H1 (cell line): ENCODE results near the gene NID1. TPM values are rescaled to one million over a fixed set of nuclear protein-coding genes. Genes with fewer than 3 reads are reported as not detected.
"Not testable (repeated sequence)": the region's sequence is repeated elsewhere in the genome, so short reads cannot be mapped to it uniquely, and the experiment has no call there.

Experiments
- CTCF ChIA-PET: fragments of 300-600 bp; sonication (Branson Sonifier 250); formaldehyde crosslinking; loops from one replicate; lab custom pipeline; 2021; ENCODE audit not compliant: partially characterized antibody; lab: Charles Lee
- POLR2A ChIA-PET: fragments of 300-600 bp; sonication (Branson Sonifier 250); formaldehyde crosslinking; loops from one replicate; lab custom pipeline; 2021; ENCODE audit warnings: inconsistent platforms; ENCODE audit not compliant: partially characterized antibody; lab: Charles Lee
- DNase-seq, 2 experiments: peaks; one replicate each; pipeline versions ENCODE4 v3.0.0 to v3.0.0-alpha.2; 2010 to 2022; ENCODE audit warnings: low spot score in 2 of 2, low read depth in 1 of 2, mixed read lengths in 1 of 2
- FAIRE-seq: peaks from 2 replicates; lab custom pipeline; 2011; peaks lifted over from hg19 to GRCh38; lab: Jason Lieb, UNC
- H2AFZ ChIP-seq: 2 replicates; pipeline ENCODE4 v1.8.1; 2012; ENCODE audit warnings: low read length, inconsistent platforms
- H2AK5ac ChIP-seq: 2 replicates; pipeline ENCODE4 v1.6.1; 2013; ENCODE audit warnings: low read depth, low read length
- H2BK120ac ChIP-seq: replicated peaks from 2 replicates; pipeline ENCODE3; 2013; ENCODE audit warnings: low read depth, low read length, inconsistent platforms
- H2BK12ac ChIP-seq: 2 replicates; pipeline ENCODE4 v1.6.1; 2013; ENCODE audit warnings: low read depth, low read length
- H2BK15ac ChIP-seq: 2 replicates; pipeline ENCODE4 v1.6.1; 2013; ENCODE audit warnings: low read length
- H2BK20ac ChIP-seq: 2 replicates; pipeline ENCODE4 v1.6.1; 2013; ENCODE audit warnings: low read length
- H2BK5ac ChIP-seq: 2 replicates; pipeline ENCODE4 v1.6.1; 2013; ENCODE audit warnings: low read depth, low read length
- H3K14ac ChIP-seq: 2 replicates; pipeline ENCODE4 v1.6.1; 2013; ENCODE audit warnings: inconsistent platforms; ENCODE audit not compliant: insufficient read length
- H3K18ac ChIP-seq: 2 replicates; pipeline ENCODE4 v1.6.1; 2013; ENCODE audit warnings: low read length; ENCODE audit errors: extremely low read depth
- H3K23ac ChIP-seq: 2 replicates; pipeline ENCODE4 v1.6.1; 2013; ENCODE audit warnings: inconsistent platforms; ENCODE audit not compliant: insufficient read length
- H3K23me2 ChIP-seq: 2 replicates; pipeline ENCODE4 v1.6.1; 2013; ENCODE audit warnings: low read depth, low read length
- H3K27ac ChIP-seq: 2 replicates; pipeline ENCODE4 v1.6.1; 2011; ENCODE audit warnings: low read depth, low read length, inconsistent platforms
- H3K27me3 ChIP-seq, 4 experiments: replicated peaks in 1 of 4; 1 replicate in 1 of 4; 2 replicates in 3 of 4; pipeline versions ENCODE4 v1.6.1 to v1.8.1; 2011 to 2013; ENCODE audit warnings: low read length in 3 of 4, mild to moderate bottlenecking in 3 of 4, inconsistent platforms in 2 of 4, mixed read lengths in 2 of 4, moderate library complexity in 1 of 4; ENCODE audit not compliant: control insufficient read depth in 3 of 4, insufficient read depth in 3 of 4; ENCODE audit errors: extremely low read depth in 1 of 4
- H3K36me3 ChIP-seq, 4 experiments: 2 replicates each; pipeline versions ENCODE4 v1.6.1 to v1.8.1; 2011 to 2013; ENCODE audit warnings: mild to moderate bottlenecking in 4 of 4, low read length in 3 of 4, moderate library complexity in 2 of 4, control low read depth in 1 of 4, inconsistent platforms in 1 of 4; ENCODE audit not compliant: insufficient read depth in 4 of 4, control insufficient read depth in 2 of 4
- H3K4ac ChIP-seq: replicated peaks from 2 replicates; pipeline ENCODE3; 2013; ENCODE audit warnings: low read length, low read depth, mixed read lengths, inconsistent platforms; ENCODE audit not compliant: insufficient read length
- H3K4me1 ChIP-seq, 4 experiments: replicated peaks in 1 of 4; 1 replicate in 1 of 4; 2 replicates in 3 of 4; pipeline versions ENCODE4 v1.6.1 to v1.8.1; 2011 to 2013; ENCODE audit warnings: low read length in 3 of 4, inconsistent platforms in 2 of 4, mixed read lengths in 1 of 4; ENCODE audit not compliant: insufficient read depth in 4 of 4, control insufficient read depth in 3 of 4
- H3K4me2 ChIP-seq, 2 experiments: 2 replicates each; pipeline versions ENCODE4 v1.6.1 to v1.8.1; 2011 to 2013; ENCODE audit warnings: low read depth in 2 of 2, low read length in 2 of 2, control low read depth in 1 of 2, inconsistent platforms in 1 of 2, mild to moderate bottlenecking in 1 of 2; ENCODE audit not compliant: insufficient read depth in 1 of 2
- H3K4me3 ChIP-seq, 4 experiments: fragments of 200-600, 300-600 bp in 1 of 4; sonication (generic), shearing (Covaris generic), sonication (Bioruptor Twin) in 1 of 4; 2 replicates each; pipeline versions ENCODE4 v1.5.1 to v1.8.1; 2011 to 2016; ENCODE audit warnings: low read length in 4 of 4, low read depth in 3 of 4, control low read depth in 2 of 4, inconsistent platforms in 2 of 4, mild to moderate bottlenecking in 2 of 4, mixed read lengths in 1 of 4, moderate library complexity in 1 of 4; ENCODE audit not compliant: insufficient read depth in 2 of 4; ENCODE audit errors: extremely low read depth in 1 of 4
- H3K56ac ChIP-seq: replicated peaks from 2 replicates; pipeline ENCODE3; 2013; ENCODE audit warnings: low read depth, mild to moderate bottlenecking, mixed read lengths, low read length, inconsistent platforms; ENCODE audit not compliant: insufficient read length
- H3K79me1 ChIP-seq: 2 replicates; pipeline ENCODE4 v1.6.1; 2013; ENCODE audit warnings: low read depth, low read length, control low read depth
- H3K79me2 ChIP-seq, 2 experiments: 2 replicates each; pipeline versions ENCODE4 v1.6.1 to v1.8.1; 2012 to 2013; ENCODE audit warnings: low read length in 2 of 2, mild to moderate bottlenecking in 2 of 2, inconsistent platforms in 1 of 2; ENCODE audit not compliant: insufficient read depth in 2 of 2, control insufficient read depth in 1 of 2
- H3K9ac ChIP-seq, 4 experiments: replicated peaks in 1 of 4; 1 replicate in 1 of 4; 2 replicates in 3 of 4; pipeline versions ENCODE4 v1.6.1 to v1.8.1; 2011 to 2013; ENCODE audit warnings: low read depth in 3 of 4, low read length in 3 of 4, control low read depth in 2 of 4, mild to moderate bottlenecking in 2 of 4, moderate library complexity in 2 of 4, inconsistent platforms in 1 of 4; ENCODE audit errors: extremely low read depth in 1 of 4
- H3K9me3 ChIP-seq, 2 experiments: 2 replicates each; pipeline versions ENCODE4 v1.6.1 to v1.8.1; 2012 to 2013; ENCODE audit warnings: mild to moderate bottlenecking in 2 of 2, moderate library complexity in 2 of 2, control low read depth in 1 of 2, inconsistent platforms in 1 of 2, low read depth in 1 of 2, low read length in 1 of 2, mixed read lengths in 1 of 2; ENCODE audit not compliant: insufficient read depth in 2 of 2
- H4K20me1 ChIP-seq, 2 experiments: replicated peaks in 1 of 2; 2 replicates each; pipeline versions ENCODE3 to v1.8.1; 2011 to 2013; ENCODE audit warnings: inconsistent platforms in 2 of 2, low read length in 2 of 2, mild to moderate bottlenecking in 1 of 2; ENCODE audit not compliant: insufficient read depth in 2 of 2, control insufficient read depth in 1 of 2
- H4K5ac ChIP-seq: 2 replicates; pipeline ENCODE4 v1.6.1; 2013; ENCODE audit warnings: low read length, low read depth, mixed read lengths, inconsistent platforms; ENCODE audit not compliant: insufficient read length
- H4K8ac ChIP-seq: 2 replicates; pipeline ENCODE4 v1.8.0; 2013; ENCODE audit warnings: mild to moderate bottlenecking, moderate library complexity, low read length, inconsistent platforms; ENCODE audit not compliant: insufficient read depth; ENCODE audit errors: extremely low read depth
- H4K91ac ChIP-seq: replicated peaks from 2 replicates; pipeline ENCODE3; 2013; ENCODE audit warnings: low read length, mixed read lengths, inconsistent platforms; ENCODE audit not compliant: insufficient read length
- polyA plus RNA-seq, 7 experiments: library from polyadenylated mRNA; depleted of rRNA in 3 of 7; stranded (reverse) in 5 of 7; unstranded in 2 of 7; fragments of >200 nt in 5 of 7; fragments of 200-250 nt in 2 of 7; gene quantifications; 1 replicate in 5 of 7; 2 replicates in 1 of 7; 4 replicates in 1 of 7; pipeline versions ENCODE4 v1.2.1 to v1.2.3, GENCODE V29; 2011 to 2013; ENCODE audit warnings: missing spikeins in 2 of 7, mixed read lengths in 2 of 7
- small RNA-seq: library from polyadenylated mRNA; stranded (forward); fragments of <200 nt; extraction: miRNeasy Mini kit (QIAGEN cat#:217004); gene quantifications from one replicate; pipeline ENCODE3, GENCODE V24; 2013; ENCODE audit not compliant: insufficient read depth
- total RNA-seq: library from RNA; stranded (reverse); fragmentation: NEBNext Ultra II Directional; extraction: Animal tissue kit (Norgen Biotek cat#: 25700); gene quantifications from 2 replicates; pipeline ENCODE4 v1.2.1, GENCODE V29; 2021

The NID1 gene
- total and polyA plus RNA-seq, 2 of the 8 experiments (the other 6 are each of a cell fraction or from before 2014, with no cell fraction given), result 20.9 to 25.4 TPM

GRCh38 chr1:235927551-235927950 lies 137.3 kb downstream of the NID1 start:
- H3K4ac ChIP-seq, POLR2A ChIA-PET, H3K56ac ChIP-seq, H2AFZ ChIP-seq, H4K8ac ChIP-seq, H3K23me2 ChIP-seq, H3K4me2 ChIP-seq, H2BK15ac ChIP-seq, H4K20me1 ChIP-seq, FAIRE-seq, H3K27ac ChIP-seq, H3K79me1 ChIP-seq, H3K9ac ChIP-seq, H3K23ac ChIP-seq, H4K91ac ChIP-seq, H3K18ac ChIP-seq, H2BK12ac ChIP-seq, CTCF ChIA-PET, H3K36me3 ChIP-seq, H2AK5ac ChIP-seq, H3K4me3 ChIP-seq, DNase-seq, H3K4me1 ChIP-seq, H4K5ac ChIP-seq, H2BK20ac ChIP-seq, H3K14ac ChIP-seq, H2BK5ac ChIP-seq, H3K79me2 ChIP-seq, H3K27me3 ChIP-seq, H2BK120ac ChIP-seq, H3K9me3 ChIP-seq: not testable (repeated sequence)

Small RNAs within 50 kb of the gene (small RNA-seq; reads per million reads assigned to genes)
- not detected for gene RF00019

Other genes starting within 250 kb of the NID1 start
- 0.23 and 0.58 TPM in 2 replicates for gene LYST, start 198.2 kb downstream of the NID1 start, total RNA-seq
- 0.11 and 0.29 TPM in 2 replicates for gene LYST, start 198.2 kb downstream of the NID1 start, polyA plus RNA-seq (2011; rRNA removed)
- gene GPR137B, start 77.4 kb upstream of the NID1 start, total RNA-seq, result 7.4 and 7.7 TPM in 2 replicates
- gene GPR137B, start 77.4 kb upstream of the NID1 start, polyA plus RNA-seq (2011; rRNA removed), result 6.4 and 6.9 TPM in 2 replicates
- gene ERO1B, start 216.9 kb upstream of the NID1 start, total RNA-seq, result 3.5 and 5.6 TPM in 2 replicates
- gene ERO1B, start 216.9 kb upstream of the NID1 start, polyA plus RNA-seq (2011; rRNA removed), result 0.72 and 0.74 TPM in 2 replicates